Glomerular endothelial cell (primary cell): ENCODE data around the gene POLR2L. TPM values are rescaled to one million over a fixed set of nuclear protein-coding genes. Genes with fewer than 3 reads are reported as not detected.

ENCODE experiments used
- DNase-seq: peaks from one replicate; pipeline ENCODE4 v3.0.0-alpha.2; 2011; ENCODE audit warnings: low read depth, low spot score; ENCODE audit errors: extremely low read depth
- total RNA-seq: library from RNA; depleted of rRNA; stranded (reverse); fragments of >200 nt; gene quantifications from 2 replicates; pipeline ENCODE4 v1.2.3, GENCODE V29; 2015

POLR2L gene
- total RNA-seq, 1 donor from 2014 or later: 125 TPM

DNA sequence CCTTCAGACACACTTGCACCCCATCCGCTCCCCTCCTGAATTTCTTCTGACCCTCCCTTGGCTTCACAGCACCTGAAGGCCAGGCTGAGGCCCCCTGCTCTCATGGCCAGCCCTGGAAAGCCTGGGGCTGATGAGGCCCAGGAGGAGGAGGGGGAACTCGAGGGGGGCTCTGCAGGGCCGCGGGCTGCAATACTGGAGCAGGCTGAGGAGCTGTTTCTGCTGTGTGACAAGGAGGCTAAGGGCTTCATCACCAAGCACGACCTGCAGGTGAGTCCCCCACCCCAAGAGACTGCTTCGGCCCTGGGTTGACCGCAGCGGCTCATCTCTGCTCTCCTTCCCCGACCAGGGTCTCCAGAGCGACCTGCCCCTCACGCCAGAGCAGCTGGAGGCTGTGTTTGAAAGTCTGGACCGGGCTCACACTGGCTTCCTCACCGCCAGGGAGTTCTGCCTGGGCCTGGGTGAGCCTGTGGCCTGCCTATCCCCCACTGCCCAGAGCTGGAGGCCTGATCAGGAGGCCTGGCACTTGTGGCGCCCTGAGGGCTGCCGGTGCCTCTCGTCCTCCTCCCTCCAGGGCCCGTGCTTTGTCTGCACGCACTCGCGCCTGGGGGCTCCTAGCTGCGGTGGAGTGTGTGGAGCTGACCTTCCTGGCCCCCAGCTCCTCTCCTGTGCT, 13.7 kb downstream of the POLR2L start:
- DNase-seq: no peak

DNA sequence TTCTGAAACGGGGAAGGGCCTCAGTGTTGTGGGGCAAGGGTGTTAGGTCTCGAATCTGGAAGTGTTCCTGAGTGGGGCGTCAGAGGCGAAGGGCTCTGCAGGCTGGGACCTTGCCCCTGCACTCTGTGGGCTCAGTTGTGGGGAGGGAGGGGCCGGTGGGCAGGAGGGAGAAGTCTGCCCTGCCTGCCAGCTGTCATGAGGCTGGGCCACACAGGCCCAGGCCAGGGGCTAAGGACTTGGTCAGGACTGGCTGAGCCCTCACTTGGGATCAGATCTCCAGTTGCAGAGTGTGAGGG, 14.5 kb downstream of the POLR2L start, which contains the start of gene CRACR2B:
TSS of gene CRACR2B (plus strand) at position 23 of the 296 bp plus-strand sequence. CDS start 689 bp downstream, outside the sequence.
- DNase-seq: no peak

DNA sequence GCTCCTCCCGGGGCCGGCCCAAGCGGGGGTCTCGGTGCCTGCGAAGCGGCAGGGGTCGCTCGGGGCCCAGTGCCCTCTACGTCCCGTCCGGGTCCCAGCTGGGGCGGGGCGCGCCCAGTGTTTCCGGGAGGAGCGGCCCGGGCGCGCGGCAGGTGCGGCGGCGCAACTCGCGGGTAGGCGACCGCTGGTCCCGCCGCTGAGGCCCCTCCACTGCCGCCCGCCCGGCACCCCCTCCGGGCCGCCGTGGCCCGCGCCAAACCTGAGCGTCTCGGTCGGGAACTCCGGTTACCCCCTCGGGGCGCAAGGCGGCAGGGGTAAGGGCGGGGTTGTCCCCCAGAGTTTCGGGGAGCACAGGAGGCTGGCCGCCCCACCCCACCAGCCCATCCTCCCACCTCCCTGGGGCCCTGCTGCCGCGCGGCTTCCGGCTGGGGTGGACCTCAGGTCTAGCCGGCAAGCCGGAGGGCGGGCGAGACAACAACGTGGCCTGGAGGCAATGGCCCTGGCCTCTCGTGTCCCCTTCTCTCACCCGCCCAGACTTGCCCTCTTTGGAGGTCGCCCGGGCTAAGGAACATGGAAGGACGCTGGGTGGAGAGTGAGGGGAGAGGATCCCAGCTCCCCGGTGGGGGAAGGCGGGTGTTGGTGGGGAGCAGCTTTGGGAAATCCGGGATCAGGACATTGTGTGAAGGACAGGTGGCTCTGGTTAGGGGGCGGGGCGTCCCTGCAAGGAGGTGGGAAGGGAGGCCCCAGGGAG, 15.0 kb downstream of the POLR2L start:
- no peak for DNase-seq

DNA sequence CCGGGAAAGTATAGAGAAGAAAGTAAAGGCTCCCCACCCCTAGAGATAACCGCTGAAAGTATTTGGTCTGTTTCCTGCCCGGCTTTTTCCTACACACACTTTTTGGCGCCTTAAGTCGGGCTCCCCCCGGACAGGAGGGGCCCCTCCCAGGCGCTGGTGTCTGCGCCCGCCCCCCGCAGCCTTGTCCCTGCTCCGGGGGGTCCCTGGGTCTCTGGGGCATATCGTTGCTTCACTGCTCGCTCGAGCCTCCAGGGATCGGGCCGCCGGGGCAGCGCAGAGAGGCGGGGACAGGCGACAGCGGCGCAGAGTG, 15.5 kb downstream of the POLR2L start:
- DNase-seq: no peak

DNA sequence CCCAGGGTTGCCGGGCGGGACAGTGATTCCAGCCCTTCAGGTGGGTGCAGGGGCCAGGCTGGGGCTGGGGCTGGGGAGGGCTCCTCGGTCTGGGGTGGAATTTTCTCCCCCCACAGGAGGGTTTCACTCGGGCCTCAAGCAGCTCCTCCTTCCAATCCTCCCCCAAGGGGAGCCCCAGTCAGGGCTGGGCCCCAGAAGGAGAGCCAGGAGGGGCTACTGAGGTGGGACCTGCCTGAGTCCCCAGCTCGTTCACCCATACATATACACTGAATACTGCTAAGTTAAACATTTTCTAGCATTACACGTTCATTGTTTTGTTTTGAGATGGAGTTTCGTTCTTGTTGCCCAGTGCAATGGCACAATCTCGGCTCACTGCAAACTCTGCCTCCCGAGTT, 16.1 kb downstream of the POLR2L start:
- no peak for DNase-seq

DNA sequence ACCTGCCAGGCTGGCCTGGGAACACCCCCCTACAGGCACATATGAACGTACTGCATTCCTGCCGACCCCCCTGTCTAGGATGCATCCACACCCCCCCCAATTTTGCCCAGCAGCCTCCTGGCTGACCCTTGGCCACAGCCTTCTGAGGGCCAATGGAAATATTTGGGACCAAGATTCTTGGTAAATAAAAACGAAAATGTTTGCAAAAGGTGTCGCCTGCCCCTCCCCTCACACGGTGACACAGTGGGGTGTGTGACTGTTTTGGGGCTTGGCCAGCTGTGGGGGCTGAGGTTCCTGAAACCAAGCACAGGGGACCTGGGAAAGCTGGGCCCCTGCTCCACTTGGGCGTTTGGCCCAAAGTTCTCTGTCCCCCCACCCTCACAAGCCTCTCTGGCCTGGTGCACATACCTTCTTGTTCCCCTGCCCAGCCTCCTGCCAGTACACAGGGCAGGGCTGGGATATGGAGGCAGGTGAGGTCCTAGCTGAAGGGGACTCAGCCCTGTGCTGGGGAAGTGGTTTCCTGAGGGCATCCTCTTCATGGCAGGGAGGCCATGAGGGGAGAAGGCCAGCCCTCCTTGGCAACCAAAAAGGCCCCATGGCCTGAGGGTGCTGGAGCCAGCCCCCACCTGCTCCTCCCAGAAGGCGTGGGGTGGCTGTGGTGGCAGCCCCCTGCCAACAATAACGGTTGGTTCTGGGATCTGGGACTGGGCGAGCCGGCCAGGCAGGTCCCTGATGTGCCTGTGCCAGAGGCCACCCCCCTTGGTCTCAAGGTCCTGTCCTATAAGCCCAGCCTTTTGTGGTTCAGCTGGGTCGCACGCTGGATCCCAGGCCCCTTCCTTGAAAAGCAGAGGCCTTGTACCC, 16.7 kb downstream of the POLR2L start:
- DNase-seq: no peak

DNA sequence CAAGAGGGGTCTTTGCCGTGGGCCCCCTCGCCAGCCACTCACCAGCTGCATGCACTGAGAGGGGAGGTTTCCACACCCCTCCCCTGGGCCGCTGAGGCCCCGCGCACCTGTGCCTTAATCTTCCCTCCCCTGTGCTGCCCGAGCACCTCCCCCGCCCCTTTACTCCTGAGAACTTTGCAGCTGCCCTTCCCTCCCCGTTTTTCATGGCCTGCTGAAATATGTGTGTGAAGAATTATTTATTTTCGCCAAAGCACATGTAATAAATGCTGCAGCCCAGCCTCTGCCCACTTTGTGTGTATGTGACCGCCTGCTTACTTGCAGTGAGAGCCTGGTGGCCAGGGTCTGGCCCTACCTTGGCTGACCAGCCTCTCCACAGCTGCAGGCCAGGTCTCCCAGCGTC, 17.4 kb downstream of the POLR2L start:
- no peak for DNase-seq

DNA sequence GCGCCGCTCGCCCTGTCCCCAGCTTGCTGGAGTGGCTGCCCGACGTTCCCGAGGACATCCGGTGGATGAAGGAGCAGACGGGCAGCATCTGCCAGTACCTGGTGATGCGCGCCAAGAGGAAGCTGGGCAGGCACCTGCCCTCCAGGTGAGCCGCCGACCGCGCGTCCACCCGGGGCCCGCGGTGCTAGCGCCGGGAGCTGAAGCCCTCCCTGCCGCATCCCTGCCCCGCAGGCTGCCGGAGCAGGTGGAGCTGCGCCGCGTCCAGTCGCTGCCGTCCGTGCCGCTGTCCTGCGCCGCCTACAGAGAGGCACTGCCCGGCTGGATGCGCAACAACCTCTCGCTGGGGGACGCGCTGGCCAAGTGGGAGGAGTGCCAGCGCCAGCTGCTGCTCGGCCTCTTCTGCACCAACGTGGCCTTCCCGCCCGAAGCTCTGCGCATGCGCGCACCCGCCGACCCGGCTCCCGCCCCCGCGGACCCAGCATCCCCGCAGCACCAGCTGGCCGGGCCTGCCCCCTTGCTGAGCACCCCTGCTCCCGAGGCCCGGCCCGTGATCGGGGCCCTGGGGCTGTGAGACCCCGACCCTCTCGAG, 17.9 kb downstream of the POLR2L start:
- DNase-seq: no peak

DNA sequence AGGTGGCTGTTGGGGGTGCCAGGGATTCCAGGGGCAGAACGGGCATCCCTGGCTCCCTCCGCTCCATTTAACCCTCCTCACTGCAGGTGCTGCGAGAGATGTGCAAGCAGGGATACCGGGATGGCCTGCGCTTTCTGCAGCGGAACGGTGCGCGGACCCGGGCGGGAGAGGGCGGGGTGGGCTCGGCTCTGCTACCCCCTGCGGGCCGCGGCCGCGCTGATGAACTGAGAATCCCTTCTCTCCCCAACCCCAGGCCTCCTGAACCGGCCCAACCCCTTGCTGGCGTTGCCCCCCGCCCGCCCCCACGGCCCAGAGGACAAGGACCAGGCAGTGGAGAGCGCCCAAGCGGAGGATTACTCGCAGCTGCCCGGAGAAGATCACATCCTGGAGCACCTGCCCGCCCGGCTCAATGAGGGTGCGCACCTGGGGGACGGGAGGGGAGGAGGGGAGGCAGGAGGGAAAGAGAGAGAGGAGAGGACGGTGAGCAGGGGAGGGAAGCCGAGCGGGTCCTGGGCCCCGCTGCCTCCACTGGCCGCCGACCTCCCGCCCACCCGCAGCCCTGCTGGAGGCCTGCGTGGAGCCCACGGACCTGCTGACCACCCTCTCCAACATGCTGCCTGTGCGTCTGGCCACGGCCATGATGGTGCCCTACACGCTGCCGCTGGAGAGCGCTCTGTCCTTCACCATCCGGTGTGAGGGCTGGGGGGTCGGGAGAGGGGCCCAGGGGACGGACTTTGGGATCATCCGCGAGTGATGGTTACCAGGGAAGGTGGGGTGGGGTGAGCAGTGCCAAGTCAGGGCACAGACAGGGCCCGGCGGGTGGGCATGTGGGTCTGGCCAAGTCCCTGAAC, 18.7 kb downstream of the POLR2L start:
- DNase-seq: no peak

DNA sequence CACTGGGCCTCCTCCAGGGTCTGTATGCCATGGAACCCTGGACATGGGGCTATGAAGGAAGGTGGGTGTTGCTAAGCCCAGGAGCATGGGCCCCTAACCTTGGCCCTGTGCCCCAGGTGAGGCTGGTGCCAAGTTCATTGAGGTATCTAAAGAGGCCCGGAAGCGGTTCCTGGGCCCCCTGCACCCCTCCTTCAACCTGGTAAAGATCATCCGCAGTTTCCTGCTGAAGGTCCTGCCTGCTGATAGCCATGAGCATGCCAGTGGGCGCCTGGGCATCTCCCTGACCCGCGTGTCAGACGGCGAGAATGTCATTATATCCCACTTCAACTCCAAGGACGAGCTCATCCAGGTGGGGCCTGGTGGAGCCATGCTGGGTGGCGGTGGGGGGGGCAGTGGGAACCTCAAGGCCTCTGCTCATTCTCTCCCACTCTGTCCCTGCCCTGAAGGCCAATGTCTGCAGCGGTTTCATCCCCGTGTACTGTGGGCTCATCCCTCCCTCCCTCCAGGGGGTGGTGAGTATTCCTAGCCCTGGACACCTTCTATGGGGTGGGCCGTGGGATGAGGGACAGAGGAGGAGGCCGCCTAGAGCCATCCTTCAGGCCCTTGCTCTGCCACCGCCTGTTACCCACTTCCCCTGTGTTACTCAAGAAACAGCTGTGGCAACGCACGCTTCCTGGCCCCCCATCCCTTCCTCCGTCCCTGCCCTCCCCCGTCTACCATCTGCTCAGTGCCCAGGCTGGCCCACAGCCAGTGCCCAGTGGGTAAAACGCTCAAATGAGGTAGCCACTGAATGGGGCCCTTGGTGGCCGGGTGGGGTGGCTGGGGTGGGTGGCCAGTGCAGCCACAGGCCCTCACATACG, 20.6 kb downstream of the POLR2L start:
- DNase-seq: no peak

DNA sequence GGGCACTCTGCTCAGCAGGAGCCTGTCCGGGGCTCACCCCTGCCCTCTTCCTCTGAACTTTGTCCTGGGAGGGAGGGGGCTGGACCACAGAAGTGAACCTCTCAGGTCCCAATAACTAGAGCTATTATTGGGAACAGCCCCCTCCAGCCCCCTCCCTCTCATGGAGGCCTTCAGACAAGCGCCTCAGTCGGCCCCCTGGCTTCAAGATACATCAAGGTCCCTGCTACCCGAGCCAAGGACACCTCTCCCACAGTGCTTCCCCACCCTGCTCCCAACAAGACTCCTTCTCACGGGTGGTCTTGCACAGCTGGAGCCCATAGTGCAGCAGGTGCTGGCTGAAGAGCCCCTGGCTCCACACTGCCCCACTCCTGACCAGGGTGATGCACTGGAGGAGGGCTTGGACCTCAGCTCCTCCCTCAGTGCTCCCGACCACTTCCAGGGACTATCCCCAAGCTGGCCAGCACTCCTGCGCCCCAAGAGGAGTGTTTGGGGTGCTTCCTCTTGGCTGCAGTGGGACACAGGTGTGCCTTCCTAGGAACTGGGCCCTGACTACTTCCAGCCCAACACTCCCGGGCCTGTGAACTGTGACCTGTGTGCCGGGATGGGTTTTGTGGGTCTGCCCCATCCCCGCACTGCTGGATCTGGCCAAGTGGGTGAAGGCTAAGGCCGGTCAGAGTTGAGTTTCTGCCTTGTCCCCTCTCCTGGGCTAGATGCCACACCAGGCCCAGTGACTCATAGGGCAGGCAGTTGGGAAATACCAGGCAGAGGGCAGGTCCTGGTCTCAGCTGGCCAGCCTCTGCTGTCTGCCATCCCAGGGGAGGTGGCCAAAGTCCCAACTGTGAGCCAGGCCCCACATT, 21.4 kb downstream of the POLR2L start:
- DNase-seq: no peak

DNA sequence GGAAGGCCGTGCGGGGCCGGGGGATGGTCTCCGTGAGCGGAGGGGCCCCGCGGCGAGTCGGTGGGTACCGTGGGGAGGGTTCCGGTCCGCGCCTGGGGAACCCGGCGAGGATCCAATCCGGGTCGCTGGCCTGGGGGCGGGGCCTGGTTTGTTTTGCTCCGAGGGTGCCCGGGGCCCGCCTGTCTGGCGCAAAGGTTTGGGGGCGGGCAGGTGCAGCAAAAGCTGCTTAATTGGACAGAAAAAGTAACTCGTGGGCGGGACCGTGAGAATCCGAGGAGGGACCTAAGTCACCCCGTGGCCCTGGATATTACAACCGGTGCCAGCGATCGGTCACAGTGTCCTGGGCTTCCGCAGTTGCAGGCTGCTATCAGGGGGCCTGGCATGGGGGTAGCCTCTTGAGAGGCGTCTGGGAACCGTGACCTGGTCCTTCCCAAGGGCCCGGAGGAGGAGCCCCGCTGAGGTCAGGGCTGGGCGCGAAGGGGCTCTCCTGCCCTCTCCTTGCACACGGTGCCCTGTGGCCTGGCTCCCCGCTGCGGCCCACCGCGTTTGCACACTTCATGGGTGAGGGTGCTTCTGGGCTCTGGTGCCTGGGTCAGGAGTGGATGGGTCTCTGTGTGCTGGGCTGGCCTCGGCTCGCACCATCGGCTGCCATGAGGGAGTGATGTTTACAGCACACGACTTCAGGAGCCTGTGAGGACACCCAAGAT, 22.2 kb downstream of the POLR2L start:
- DNase-seq: no peak

DNA sequence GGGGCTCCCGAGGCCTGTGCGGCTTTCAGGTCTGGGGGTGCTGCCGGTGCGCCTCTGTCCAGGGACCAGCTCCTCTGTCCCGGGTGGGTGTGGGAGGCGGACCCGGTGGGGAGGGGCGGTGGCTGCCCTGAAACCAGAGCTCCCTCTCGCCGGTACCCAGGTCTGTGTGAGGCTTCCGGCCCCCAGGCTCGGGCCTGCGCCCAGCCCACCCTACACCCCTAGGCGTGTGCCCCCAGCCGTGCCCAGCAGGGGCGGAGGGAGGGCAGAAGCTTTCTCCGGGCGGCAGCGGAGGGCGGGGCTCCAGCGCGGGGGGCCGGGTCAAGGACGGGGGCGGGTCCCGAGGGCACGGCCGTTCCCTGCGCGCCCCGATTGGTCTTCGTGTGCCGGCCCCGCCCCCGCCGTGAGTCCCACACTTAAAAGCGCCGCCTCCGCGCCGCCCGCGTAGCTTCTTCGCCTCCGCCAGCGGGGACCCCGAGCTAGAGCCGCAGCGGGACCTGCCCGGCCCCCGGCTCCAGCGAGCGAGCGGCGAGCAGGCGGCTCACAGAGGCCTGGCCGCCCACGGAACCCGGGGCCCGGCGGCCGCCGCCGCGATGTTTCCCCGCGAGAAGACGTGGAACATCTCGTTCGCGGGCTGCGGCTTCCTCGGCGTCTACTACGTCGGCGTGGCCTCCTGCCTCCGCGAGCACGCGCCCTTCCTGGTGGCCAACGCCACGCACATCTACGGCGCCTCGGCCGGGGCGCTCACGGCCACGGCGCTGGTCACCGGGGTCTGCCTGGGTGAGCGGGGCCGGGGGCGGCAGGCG, 23.0 kb downstream of the POLR2L start:
- no peak for DNase-seq

DNA sequence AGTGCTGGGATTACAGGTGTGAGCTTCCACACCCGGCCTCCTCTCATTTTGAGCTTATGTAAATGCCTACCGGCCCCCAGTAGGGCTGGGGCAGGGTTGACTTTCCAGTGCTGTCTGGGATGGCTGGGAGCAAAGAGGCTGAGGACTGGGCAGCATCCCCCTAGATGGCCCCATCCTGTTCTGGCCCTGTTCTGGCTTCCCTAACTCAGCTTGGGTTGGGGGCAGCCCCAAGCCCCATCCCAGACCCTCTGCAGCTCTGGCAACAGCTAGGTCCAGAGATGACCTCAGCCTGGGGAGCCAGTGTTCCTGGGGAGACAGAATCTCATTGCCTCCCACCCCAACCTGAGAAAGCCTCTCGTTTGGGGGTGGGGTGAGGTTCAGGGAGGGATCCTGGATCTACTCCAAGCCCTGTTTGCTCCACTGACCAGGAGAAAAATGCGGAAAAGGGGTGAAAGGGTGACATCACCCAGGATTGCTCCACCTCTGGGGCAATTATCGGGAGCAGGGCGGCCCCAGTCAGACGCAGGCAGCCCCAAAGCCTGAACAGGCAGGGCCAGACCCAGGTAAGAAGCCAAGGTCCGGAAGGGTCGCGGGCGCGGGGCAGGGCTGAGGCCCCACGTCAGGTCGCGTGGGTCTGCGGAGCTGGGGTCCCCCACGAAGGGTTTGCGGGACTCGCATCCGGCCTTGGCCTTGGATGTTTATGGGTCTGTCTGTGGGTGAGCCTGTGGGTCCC, 23.8 kb downstream of the POLR2L start, which contains the start of gene PNPLA2:
TSS of gene PNPLA2 (plus strand) at position 519 of the 733 bp plus-strand sequence. CDS start 805 bp downstream, outside the sequence.
- DNase-seq: no peak

DNA sequence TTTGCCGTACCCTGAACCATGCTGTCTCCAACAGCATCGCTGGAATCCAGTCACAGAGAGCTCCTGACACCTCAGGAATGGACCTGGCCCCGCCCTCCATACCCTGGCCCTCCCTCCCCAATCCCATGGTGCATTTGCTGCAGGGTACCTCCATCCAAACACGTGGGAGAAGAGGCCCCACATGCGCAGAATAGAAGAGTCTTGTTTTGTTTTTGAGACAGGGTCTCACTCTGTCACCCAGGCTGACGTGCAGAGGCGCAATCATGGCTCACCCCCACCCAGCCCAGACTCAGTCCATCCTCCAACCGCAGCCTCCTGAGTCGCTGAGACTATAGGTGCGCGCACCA, 25.9 kb downstream of the POLR2L start:
- DNase-seq: no peak

DNA sequence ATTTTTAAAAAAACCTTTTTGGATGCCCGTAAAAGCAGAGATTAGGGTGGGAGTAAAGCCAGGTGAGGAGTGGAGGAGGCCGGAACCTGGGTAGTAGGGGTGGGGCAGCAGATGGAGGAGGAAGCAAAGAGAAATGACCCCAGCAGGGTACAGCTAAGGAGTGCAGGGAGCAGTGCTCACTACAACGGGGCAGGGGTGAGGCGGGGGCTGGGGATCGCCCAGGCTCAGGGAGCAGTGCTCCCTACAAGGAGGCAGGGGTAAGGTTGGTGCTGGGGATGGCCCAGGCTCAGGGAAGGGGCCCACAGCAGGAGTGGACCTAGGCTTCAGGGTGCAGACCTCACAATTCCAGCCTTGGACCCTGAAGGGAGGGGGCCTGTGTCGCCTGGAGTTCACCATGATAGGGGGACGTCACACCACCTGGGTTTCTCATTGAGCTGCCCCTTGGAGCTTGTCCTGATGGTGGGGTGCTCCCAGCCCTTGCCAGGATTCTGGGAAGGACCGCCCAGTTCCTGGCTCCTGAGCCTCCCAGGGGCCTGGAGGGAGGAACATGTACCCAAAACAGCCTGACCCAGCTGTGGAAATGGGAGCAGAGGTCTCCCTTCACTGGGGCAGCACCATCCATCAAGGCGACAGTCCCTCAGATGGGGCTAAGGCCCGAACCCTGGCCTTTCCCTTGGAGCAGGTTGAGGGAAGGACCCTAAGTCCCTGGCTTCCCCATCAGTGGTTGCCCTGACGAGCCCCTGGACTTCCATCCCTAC, 26.5 kb downstream of the POLR2L start:
- DNase-seq: no peak
